HepG2 (cell line): ENCODE data around the gene DNAJA2. TPM values are rescaled to one million over a fixed set of nuclear protein-coding genes. Genes with fewer than 3 reads are reported as not detected.

Experiments
- BATF2 ChIP-seq: sonication (generic); formaldehyde crosslinking; IDR thresholded peaks from 2 replicates; pipeline ENCODE4 v1.8.0; 2022; ENCODE audit warnings: mild to moderate bottlenecking, missing genetic modification reagents, moderate library complexity
- FOXO1 ChIP-seq: sonication (generic); formaldehyde crosslinking; IDR thresholded peaks from 2 replicates; pipeline ENCODE4 v1.4.0; 2020; ENCODE audit warnings: missing genetic modification reagents
- HNF1A ChIP-seq, 2 experiments: sonication (generic) in 1 of 2; formaldehyde crosslinking in 1 of 2; IDR thresholded peaks; 2 replicates each; pipeline versions ENCODE4 v1.4.0 to v1.6.1; 2016 to 2020; ENCODE audit warnings: borderline replicate concordance in 1 of 2, low read depth in 1 of 2, mild to moderate bottlenecking in 1 of 2, missing genetic modification reagents in 1 of 2
- MLXIP ChIP-seq: sonication (generic); formaldehyde crosslinking; IDR thresholded peaks from 2 replicates; pipeline ENCODE4 v1.9.0; 2021; ENCODE audit warnings: missing genetic modification reagents, borderline replicate concordance
- ZNF101 ChIP-seq: sonication (generic); formaldehyde crosslinking; IDR thresholded peaks from 2 replicates; pipeline ENCODE4 v1.4.0; 2020; ENCODE audit warnings: mild to moderate bottlenecking, low read depth, missing genetic modification reagents, borderline replicate concordance
- ZNF280D ChIP-seq: sonication (generic); formaldehyde crosslinking; IDR thresholded peaks from 2 replicates; pipeline ENCODE4 v1.5.1; 2020; ENCODE audit warnings: mild to moderate bottlenecking, missing genetic modification reagents
- ZNF335 ChIP-seq: sonication (generic); formaldehyde crosslinking; IDR thresholded peaks from 2 replicates; pipeline ENCODE4 v1.4.0; 2020; ENCODE audit warnings: missing genetic modification reagents
- ZNF512 ChIP-seq: sonication (generic); formaldehyde crosslinking; IDR thresholded peaks from 2 replicates; pipeline ENCODE4 v1.4.0; 2020; ENCODE audit warnings: mild to moderate bottlenecking, missing genetic modification reagents
- ZNF749 ChIP-seq: sonication (generic); formaldehyde crosslinking; IDR thresholded peaks from 2 replicates; pipeline ENCODE4 v1.8.0; 2022; ENCODE audit warnings: mild to moderate bottlenecking, missing genetic modification reagents, moderate library complexity, borderline replicate concordance
- ZNF772 ChIP-seq: sonication (generic); formaldehyde crosslinking; IDR thresholded peaks from 2 replicates; pipeline ENCODE4 v1.5.0; 2020; ENCODE audit warnings: mild to moderate bottlenecking, missing genetic modification reagents
- ZSCAN5A ChIP-seq: sonication (generic); formaldehyde crosslinking; IDR thresholded peaks from 2 replicates; pipeline ENCODE4 v1.8.0; 2022; ENCODE audit warnings: mild to moderate bottlenecking, missing genetic modification reagents, borderline replicate concordance
- polyA plus RNA-seq, 8 experiments: library from polyadenylated mRNA; depleted of rRNA in 3 of 8; stranded (reverse) in 7 of 8; unstranded in 1 of 8; fragments of >200 nt; fragmentation: Illumina TruSeq in 4 of 8; extraction: Trizol in 4 of 8; gene quantifications; 2 replicates each; pipeline versions ENCODE4 v1.2.1 to v1.2.3, GENCODE V29; 2011 to 2016; ENCODE audit warnings: low read depth in 4 of 8, missing spikeins in 1 of 8, mixed read lengths in 1 of 8; ENCODE audit not compliant: insufficient read depth in 1 of 8
- total RNA-seq, 5 experiments: library from RNA; depleted of rRNA; stranded (reverse); fragments of >200 nt; fragmentation: Illumina TruSeq; extraction: Trizol; gene quantifications; 2 replicates each; pipeline ENCODE4 v1.2.3, GENCODE V29; 2016; ENCODE audit warnings: low read depth in 1 of 5

Gene DNAJA2
- total and polyA plus RNA-seq, 2 of the 13 experiments (the other 11 are each of a cell fraction or from before 2014, with no cell fraction given), result 25.4 to 176 TPM

- 0 out of 2 replicates have a peak, but pooled peaks have one; percentile 42 for TF ChIP-seq ZNF280D (CRISPR knock-in tag)
- TF ChIP-seq MLXIP, result no peak
- no peak for TF ChIP-seq FOXO1 (CRISPR knock-in tag)
- no peak for TF ChIP-seq ZNF512
- no peak for TF ChIP-seq ZNF772 (CRISPR knock-in tag)
- no peak for TF ChIP-seq HNF1A (IDR thresholded peaks at IDR 0.05; ENCODE audit: low read depth)
- TF ChIP-seq HNF1A (CRISPR knock-in tag; IDR thresholded peaks at IDR 0.05; ENCODE audit: borderline replicate concordance), result 0 out of 2 replicates have a peak, but pooled peaks have one; percentile 32
- TF ChIP-seq ZNF101 (CRISPR knock-in tag), result no peak
- no peak for TF ChIP-seq BATF2 (CRISPR knock-in tag)
- no peak for TF ChIP-seq ZSCAN5A (CRISPR knock-in tag)
- TF ChIP-seq ZNF335 (CRISPR knock-in tag), result no peak
- no peak for TF ChIP-seq ZNF749 (CRISPR knock-in tag)
Measured at GRCh38 chr16:46991729-46992704, 18.5 kb upstream of the DNAJA2 start (continued).
